K562 (cell line): ENCODE data around the gene SUFU. TPM values are rescaled to one million over a fixed set of nuclear protein-coding genes. Genes with fewer than 3 reads are reported as not detected.

Experiments
- ARID2 ChIP-seq: fragments of 450-650 bp; IDR thresholded peaks from 2 replicates; pipeline ENCODE4 v1.6.1; 2017; ENCODE audit warnings: antibody characterized with exemption, mild to moderate bottlenecking
- CBFA2T2 ChIP-seq: fragments of 450-650 bp; conservative IDR thresholded peaks from 2 replicates; pipeline ENCODE4 v1.6.1; 2017; ENCODE audit warnings: mild to moderate bottlenecking
- CHD1 ChIP-seq: fragments of 200-600 bp; sonication (generic); IDR thresholded peaks from one replicate; pipeline ENCODE4 v1.6.1; 2012; ENCODE audit warnings: mild to moderate bottlenecking, moderate library complexity, low read length, inconsistent platforms
- CXXC5 ChIP-seq: fragments of 250-450 bp; sonication (Bioruptor Pico); IDR thresholded peaks from 2 replicates; pipeline ENCODE4 v1.8.0; 2022; ENCODE audit warnings: inconsistent platforms, mild to moderate bottlenecking, moderate library complexity
- DPF2 ChIP-seq: fragments of 450-650 bp; IDR thresholded peaks from 2 replicates; pipeline ENCODE4 v1.6.1; 2016
- FOXK2 ChIP-seq, 2 experiments: fragments of 450-650 bp; IDR thresholded peaks in 1 of 2; conservative IDR thresholded peaks in 1 of 2; 2 replicates each; pipeline ENCODE4 v1.6.1; 2016; ENCODE audit warnings: low read depth in 2 of 2, mild to moderate bottlenecking in 1 of 2
- GABPB1 ChIP-seq: sonication (generic); formaldehyde crosslinking; IDR thresholded peaks from 2 replicates; pipeline ENCODE4 v1.8.0; 2022; ENCODE audit warnings: mild to moderate bottlenecking, missing genetic modification reagents
- PHF8 ChIP-seq: fragments of 200-600 bp; sonication (generic); IDR thresholded peaks from 2 replicates; pipeline ENCODE4 v1.6.1; 2012; ENCODE audit warnings: mixed run types, mild to moderate bottlenecking, inconsistent platforms, low read length, moderate library complexity, borderline replicate concordance
- RBFOX2 ChIP-seq: fragments of 200-400 bp; formaldehyde crosslinking; IDR thresholded peaks from 2 replicates; pipeline ENCODE4 v1.6.1; 2017; ENCODE audit warnings: low read depth, mild to moderate bottlenecking, low read length, moderate library complexity
- RFX5 ChIP-seq: IDR thresholded peaks from 2 replicates; pipeline ENCODE4 v1.6.1; 2011; ENCODE audit warnings: low read depth, mild to moderate bottlenecking, improper control_type of control experiment, low read length
- SMAD4 ChIP-seq: fragments of 250-450 bp; sonication (Bioruptor Pico); conservative IDR thresholded peaks from 2 replicates; pipeline ENCODE4 v1.8.0; 2021; ENCODE audit warnings: inconsistent platforms, mild to moderate bottlenecking, moderate library complexity
- SP1 ChIP-seq: sonication (generic); formaldehyde crosslinking; IDR thresholded peaks from 2 replicates; pipeline ENCODE4 v1.8.1; 2022; ENCODE audit warnings: mild to moderate bottlenecking, missing genetic modification reagents
- ZBTB7A ChIP-seq: IDR thresholded peaks from 2 replicates; pipeline ENCODE4 v1.6.1; 2011; ENCODE audit warnings: low read depth, mild to moderate bottlenecking, low read length, moderate library complexity, borderline replicate concordance; ENCODE audit not compliant: control insufficient read depth
- polyA plus RNA-seq, 8 experiments: library from polyadenylated mRNA; depleted of rRNA in 4 of 8; stranded (reverse) in 5 of 8; unstranded in 3 of 8; fragments of >200 nt; fragmentation: Nextera tagmentation in 2 of 8; fragmentation: Illumina TruSeq in 1 of 8; extraction: Ambion mirVana in 2 of 8; extraction: Trizol in 1 of 8; gene quantifications; 2 replicates each; pipeline versions ENCODE4 v1.2.1 to v1.2.3, GENCODE V29; 2011 to 2014; ENCODE audit warnings: inconsistent platforms in 1 of 8, missing spikeins in 1 of 8
- total RNA-seq, 7 experiments: library from RNA; depleted of rRNA in 6 of 7; stranded (reverse); fragments of >200 nt in 6 of 7; fragmentation: Illumina TruSeq in 2 of 7; extraction: Trizol in 2 of 7; gene quantifications; 2 replicates each; pipeline versions ENCODE4 v1.2.1 to v1.2.3, GENCODE V29; 2011 to 2021; ENCODE audit warnings: low replicate concordance in 1 of 7
- TF ChIP-seq, protein P1 (sequence below), 2 experiments: fragments of 450-650 bp in 1 of 2; sonication (generic) in 1 of 2; formaldehyde crosslinking in 1 of 2; IDR thresholded peaks; 2 replicates each; pipeline versions ENCODE4 v1.7.1 to v1.9.0; 2016 to 2022; ENCODE audit warnings: inconsistent platforms in 1 of 2, mild to moderate bottlenecking in 1 of 2, missing genetic modification reagents in 1 of 2
- TF ChIP-seq, protein P2 (sequence below): fragments of 450-650 bp; formaldehyde crosslinking; IDR thresholded peaks from 2 replicates; pipeline ENCODE4 v1.4.0; 2020; ENCODE audit warnings: mild to moderate bottlenecking, mixed read lengths

The SUFU gene
- total and polyA plus RNA-seq, 9 of the 15 experiments (the other 6 are each of a cell fraction or from before 2014, with no cell fraction given), result 0.59 to 6.3 (median 0.82) TPM

DNA sequence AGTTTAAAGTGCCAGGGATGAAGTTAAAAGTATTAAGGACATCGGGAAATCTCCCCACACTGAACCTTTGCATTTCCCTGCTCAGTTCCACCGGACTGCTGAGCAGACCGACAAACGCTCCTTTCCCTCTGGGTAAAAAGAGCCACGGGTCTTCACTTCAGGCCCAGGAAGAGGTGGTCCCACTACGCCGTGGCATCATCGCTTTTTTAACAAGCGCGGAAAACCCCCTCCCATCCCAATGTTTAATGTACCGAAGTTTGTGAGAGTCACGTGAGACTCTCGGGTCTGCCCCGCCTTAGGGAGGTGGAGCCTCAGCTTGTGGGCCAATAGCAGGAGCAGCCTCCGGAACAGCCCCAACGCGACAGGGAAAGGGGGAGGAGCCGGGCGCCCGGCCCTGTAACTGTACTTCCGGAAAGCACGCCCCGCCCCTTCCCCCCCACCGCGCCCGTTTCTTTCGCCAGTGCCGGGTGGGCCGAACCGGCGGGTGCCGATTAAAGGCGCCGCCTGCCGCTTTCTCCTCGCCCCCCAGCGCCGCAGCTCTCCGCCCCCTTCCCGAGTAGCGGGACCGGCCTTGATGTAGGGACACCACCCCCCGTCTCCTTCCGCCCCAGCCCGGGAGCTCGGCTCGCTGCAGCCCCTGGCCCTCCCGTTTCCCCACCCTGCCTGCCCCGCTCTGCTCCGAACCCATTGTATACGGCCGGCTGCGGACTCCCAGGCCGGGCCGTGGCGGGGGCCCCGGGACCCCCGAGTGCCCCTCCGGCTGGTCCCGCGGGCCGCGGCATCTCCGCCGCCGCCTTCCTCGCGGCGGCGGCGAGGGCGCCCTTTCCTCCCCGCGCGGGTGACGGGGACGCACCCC, 138.3 kb downstream of the SUFU start (continued):
- TF ChIP-seq, protein P1, sequence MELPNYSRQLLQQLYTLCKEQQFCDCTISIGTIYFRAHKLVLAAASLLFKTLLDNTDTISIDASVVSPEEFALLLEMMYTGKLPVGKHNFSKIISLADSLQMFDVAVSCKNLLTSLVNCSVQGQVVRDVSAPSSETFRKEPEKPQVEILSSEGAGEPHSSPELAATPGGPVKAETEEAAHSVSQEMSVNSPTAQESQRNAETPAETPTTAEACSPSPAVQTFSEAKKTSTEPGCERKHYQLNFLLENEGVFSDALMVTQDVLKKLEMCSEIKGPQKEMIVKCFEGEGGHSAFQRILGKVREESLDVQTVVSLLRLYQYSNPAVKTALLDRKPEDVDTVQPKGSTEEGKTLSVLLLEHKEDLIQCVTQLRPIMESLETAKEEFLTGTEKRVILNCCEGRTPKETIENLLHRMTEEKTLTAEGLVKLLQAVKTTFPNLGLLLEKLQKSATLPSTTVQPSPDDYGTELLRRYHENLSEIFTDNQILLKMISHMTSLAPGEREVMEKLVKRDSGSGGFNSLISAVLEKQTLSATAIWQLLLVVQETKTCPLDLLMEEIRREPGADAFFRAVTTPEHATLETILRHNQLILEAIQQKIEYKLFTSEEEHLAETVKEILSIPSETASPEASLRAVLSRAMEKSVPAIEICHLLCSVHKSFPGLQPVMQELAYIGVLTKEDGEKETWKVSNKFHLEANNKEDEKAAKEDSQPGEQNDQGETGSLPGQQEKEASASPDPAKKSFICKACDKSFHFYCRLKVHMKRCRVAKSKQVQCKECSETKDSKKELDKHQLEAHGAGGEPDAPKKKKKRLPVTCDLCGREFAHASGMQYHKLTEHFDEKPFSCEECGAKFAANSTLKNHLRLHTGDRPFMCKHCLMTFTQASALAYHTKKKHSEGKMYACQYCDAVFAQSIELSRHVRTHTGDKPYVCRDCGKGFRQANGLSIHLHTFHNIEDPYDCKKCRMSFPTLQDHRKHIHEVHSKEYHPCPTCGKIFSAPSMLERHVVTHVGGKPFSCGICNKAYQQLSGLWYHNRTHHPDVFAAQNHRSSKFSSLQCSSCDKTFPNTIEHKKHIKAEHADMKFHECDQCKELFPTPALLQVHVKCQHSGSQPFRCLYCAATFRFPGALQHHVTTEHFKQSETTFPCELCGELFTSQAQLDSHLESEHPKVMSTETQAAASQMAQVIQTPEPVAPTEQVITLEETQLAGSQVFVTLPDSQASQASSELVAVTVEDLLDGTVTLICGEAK (IDR thresholded peaks at IDR 0.05), result peak; percentile 42
- TF ChIP-seq, protein P1 (CRISPR knock-in tag; IDR thresholded peaks at IDR 0.05), result no peak
- TF ChIP-seq CBFA2T2, result peak; percentile 41; the same call in 1 of the 2 replicates
- TF ChIP-seq DPF2, result 0 out of 2 replicates have a peak, but pooled peaks have one; percentile 21
- TF ChIP-seq SMAD4 (CRISPR knock-in tag), result peak; percentile 23
- no peak for TF ChIP-seq RFX5
- TF ChIP-seq CHD1, result peak; percentile 13
- peak; percentile 84 for TF ChIP-seq ZBTB7A
- peak; percentile 61; the same call in 1 of the 2 replicates for TF ChIP-seq PHF8
- TF ChIP-seq, protein P2, sequence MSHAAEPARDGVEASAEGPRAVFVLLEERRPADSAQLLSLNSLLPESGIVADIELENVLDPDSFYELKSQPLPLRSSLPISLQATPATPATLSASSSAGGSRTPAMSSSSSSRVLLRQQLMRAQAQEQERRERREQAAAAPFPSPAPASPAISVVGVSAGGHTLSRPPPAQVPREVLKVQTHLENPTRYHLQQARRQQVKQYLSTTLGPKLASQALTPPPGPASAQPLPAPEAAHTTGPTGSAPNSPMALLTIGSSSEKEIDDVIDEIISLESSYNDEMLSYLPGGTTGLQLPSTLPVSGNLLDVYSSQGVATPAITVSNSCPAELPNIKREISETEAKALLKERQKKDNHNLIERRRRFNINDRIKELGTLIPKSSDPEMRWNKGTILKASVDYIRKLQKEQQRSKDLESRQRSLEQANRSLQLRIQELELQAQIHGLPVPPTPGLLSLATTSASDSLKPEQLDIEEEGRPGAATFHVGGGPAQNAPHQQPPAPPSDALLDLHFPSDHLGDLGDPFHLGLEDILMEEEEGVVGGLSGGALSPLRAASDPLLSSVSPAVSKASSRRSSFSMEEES, result peak; percentile 97
- TF ChIP-seq GABPB1, result peak; percentile 58
- peak; percentile 38 for TF ChIP-seq CXXC5
- peak; percentile 82 for TF ChIP-seq RBFOX2
- TF ChIP-seq ARID2, result no peak
- peak in 1 of 2 experiments; percentile 66; a peak in 2 of 4 replicates for TF ChIP-seq FOXK2 (conservative IDR thresholded peaks at IDR 0.05 in 1 of 2, IDR thresholded peaks at IDR 0.05 in 1 of 2; ENCODE audit: low read depth in 2 of 2)
- peak; percentile 83 for TF ChIP-seq SP1 (CRISPR knock-in tag)
